Stimulated activated CD4-positive, alpha-beta T cell treated with anti-CD3 and anti-CD28 coated beads, Interleukin-1b, Interleukin-23, amount 100 ng/mL, for 4 hours (primary cell): ENCODE measurements around the gene GAPT.

Experiments used
- DNase-seq, 2 donors: peaks; one replicate each; pipeline ENCODE4 v3.0.0-alpha.2; 2020; ENCODE audit warnings: low read depth in 2 of 2

GAPT gene

GRCh38 chr5:58460732-58461286 lies 30.4 kb upstream of the GAPT start:
- peak; percentile 82 to 90 for DNase-seq

DNA sequence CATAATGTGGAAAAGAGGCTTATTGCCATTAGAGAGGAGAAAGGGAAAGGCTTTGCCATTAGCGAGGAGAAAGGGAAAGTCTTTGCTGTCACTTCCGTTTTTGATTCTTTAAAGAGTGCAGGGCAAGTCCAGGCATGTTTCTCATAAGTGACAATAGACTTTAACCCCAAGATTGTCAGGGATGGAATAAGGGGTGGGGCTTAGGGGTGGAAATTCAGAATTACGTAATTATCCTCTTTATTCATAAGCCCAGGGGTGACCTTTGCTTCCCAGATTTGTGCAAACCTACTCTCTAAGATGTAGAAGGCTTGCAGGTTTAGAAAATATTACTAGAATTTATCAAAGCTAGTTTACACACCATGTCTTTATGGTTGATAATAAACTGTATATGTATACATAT lies 29.1 kb upstream of the GAPT start:
- no peak for DNase-seq

- DNase-seq = peak in 1 of 2 donors; percentile 41
Observed at GRCh38 chr5:58462623-58463230, 28.5 kb upstream of the GAPT start.

DNA sequence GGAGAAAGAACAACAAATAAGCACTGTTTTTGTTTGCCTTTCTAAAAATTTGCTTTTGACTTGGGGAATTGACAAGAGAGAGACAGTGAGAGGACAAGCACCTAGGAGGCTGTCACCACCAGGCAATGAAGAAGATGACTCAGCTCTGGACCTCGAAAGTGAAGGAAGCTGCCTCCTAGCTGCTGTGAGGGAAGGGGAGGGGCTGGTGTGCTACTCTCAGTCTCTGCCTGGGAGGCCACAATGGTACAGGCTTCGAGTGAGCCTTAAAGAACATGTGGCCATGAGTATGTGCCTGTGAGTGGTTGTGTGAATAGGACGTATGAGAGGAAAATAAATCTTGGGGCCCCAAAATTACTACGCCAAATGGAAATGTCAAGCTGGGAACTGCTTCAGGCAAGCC lies 24.3 kb upstream of the GAPT start:
- DNase-seq = no peak

DNA sequence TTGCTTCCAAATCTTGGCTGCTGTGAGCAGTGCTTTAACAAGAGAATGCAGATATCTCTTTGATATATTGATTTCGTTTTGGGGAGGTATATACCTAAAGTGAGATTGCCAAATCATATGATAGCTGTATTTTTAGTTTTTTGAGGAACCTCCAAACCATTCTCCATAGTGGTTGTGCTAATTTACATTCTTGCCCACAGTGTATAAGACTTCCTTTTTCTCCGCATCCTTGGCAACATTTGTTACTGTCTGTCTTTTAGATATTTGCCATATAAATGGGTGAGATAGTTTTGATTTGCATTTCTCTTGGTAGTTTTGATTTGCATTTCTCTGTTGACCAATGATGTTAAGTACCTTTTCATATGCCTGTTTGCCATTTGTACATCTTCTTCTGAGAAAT lies 21.3 kb upstream of the GAPT start:
- no peak for DNase-seq

DNA sequence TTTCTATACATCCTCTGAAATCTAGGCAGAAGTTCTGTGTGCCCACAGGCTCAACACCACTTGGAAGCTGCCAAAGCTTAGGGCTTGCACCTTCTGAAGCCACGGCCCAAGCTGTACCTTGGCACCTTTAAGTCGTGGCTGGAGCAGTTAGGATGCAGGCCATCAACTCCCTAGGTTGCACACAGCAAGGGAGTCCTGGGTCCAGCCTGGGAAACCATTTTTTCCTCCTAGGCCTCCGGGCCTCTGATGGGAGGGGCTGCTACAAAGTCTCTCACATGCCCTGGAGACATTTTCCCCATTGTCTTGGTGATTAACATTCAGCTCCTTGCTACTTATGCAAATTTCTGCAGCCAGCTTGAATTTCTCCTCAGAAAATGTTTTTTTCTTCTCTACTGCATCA lies 15.8 kb upstream of the GAPT start:
- DNase-seq = no peak

DNA sequence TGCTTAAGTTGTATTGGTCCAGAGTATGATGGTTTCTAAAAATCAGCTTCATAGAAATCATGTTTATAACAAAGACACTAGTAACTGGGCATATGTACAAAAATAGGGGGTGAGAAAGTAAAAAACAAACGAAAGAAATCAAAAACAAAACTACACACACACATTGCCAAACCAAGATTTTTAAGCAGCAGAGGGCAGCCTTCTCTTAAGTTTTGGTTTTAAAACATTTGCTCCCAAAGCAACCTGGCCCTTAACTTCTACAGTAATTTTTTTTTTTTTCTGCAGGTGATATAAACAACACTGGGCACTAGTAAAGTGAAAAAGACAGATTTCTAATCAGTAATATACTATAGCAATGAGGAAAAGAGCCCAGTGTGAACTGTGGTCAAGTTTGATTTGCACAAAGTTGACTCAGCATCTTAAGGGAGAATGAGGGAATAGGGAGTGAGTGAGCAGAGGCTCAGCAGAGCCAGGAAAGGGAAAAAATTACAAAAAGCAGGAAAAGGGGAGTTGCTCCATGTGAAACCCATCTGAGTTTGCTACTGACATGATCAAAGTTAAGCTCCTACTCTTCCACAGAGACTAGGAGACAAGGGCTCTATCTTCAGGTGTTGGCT lies 13.4 kb upstream of the GAPT start:
- no peak for DNase-seq

- no peak for DNase-seq
Observed at GRCh38 chr5:58481066-58481676, 10.1 kb upstream of the GAPT start.

DNA sequence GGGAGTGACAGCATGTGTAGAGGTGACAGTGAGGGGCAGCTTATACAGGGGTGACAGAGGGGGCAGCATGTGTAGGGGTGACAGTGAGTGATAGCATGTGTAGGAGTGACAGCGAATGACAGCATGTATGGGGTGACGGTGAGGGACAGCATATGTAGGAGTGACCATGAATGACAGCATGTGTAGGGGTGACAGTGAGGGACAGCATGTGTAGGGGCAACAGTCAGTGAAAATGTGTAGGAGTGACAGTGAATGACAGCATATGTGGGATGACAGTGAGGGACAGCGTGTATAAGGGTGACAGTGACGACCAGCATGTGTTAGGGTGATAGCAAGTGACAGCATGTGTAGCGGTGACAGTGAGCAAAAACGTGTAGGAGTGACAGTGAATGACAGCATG lies 9.4 kb upstream of the GAPT start:
- no peak for DNase-seq

- DNase-seq = no peak
Observed at GRCh38 chr5:58482536-58482935, 8.7 kb upstream of the GAPT start.

DNA sequence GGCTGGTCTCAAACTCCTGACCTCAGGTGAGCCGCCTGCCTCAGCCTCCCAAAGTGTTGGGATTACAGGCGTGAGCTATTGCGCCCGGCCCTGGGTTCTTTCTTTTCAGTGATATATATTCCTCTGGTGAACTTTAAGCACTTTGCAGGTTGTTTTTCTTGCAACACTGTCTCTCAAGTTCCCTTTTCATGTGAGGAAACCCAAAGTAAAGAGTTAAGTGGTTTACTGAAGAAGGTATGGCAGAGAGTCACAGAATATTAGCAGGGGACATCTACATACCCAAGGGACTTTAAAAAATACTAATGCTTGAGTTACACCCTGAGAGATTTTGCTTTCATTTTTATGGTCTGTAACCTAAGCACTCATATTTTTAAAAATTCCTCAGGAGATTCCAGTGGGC lies 6.7 kb upstream of the GAPT start:
- no peak for DNase-seq

DNA sequence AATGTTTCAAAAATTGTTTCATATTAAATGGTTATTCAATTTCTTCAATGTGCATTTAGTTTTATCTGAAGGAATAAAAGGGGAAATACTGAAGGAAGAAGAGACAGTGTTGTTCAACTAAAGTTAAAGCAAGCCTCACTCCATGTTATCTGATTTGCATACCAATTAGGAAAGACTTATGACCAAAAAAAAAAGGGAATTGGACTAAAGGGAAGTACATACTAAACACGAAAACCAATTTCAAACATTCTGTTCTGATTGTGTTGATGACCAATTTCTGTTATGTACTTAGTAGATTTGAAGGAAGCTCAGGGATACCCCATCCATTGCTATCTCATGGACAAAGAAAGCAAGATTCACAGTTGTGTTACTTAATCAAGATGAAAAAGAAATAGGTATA lies 4.9 kb upstream of the GAPT start:
- no peak for DNase-seq

DNA sequence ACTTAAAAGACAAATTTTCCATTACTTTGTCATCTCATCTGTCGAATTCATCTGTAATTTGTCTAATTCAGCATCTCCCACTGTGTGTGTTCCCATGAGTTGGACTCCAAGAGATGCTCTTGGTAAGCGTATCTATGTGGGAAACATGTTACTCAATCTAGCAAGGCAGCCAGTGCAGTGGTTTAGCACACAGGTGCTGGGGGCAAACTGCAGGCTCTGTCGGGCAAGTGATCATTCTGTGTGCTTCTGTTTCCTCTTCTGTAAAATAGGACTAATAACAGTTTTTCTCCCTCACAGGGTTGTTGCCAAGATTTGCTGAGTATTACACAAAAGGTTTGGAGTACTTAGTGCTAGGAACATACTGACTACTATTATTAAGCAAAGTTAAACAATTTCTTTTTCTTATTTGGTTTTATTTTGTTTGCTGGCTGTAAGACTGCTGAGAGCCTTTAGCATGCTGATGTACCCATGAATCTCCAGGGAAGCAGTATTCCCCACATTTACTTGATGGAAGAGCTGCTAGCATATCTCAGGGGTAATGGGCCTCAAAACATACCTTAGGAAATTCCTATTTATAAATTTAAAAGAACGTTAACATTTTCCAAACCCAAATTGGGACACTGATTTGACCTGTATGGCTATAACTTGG lies 709 bp upstream of the GAPT start:
- DNase-seq = no peak

GRCh38 chr5:58493141-58493540 lies 1.9 kb downstream of the GAPT start:
- DNase-seq = no peak

DNA sequence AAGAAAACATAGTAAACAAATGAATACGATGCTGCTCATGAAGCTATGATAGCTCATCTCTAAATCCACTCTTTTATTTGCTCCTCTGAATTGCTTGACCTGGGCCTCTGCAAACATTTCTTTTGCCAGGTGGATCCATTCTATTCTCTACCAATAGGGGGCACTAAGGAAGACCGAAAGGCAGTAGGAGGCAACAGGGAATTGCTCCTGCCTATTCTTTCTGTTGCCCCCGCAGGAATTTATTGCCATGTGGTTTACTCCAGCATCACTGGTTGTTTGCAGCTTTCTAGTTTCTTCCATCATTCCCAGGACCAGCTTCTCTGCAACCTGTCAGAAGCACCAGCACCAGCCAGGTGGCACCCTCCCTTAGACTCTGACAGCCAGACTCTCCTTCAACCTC lies 5.3 kb downstream of the GAPT start:
- no peak for DNase-seq

GRCh38 chr5:58497386-58497785 lies 6.2 kb downstream of the GAPT start:
- no peak for DNase-seq

- DNase-seq = no peak
Observed at GRCh38 chr5:58497921-58498320, 6.7 kb downstream of the GAPT start.

DNA sequence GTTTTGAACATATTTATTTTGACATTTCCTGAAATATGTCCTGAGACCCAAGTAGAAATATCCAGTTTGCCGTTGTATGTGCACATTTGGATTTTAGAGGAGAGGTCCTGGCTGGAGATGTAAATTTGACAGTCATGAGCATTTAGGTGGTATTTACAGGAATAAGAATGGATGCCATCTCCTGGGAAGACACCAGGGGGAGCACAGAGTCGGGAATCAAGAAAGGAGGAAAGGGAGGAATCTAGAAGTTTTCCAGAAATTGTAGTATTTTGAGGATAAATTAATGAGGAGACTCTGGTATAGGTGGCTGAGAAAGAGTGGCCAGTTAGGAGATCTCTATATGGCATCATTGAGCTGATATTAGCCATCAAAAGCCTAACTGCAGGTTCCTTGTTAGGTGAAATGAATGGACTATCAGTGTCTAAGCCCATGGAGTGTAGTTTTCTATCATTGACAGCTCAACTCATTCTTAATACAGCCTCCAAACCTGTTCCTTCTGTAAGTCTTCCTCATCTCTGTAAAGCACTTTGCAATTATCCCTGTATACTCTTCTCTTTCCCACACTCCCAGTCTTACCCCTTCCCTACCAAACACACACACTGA lies 7.2 kb downstream of the GAPT start:
- no peak for DNase-seq

DNA sequence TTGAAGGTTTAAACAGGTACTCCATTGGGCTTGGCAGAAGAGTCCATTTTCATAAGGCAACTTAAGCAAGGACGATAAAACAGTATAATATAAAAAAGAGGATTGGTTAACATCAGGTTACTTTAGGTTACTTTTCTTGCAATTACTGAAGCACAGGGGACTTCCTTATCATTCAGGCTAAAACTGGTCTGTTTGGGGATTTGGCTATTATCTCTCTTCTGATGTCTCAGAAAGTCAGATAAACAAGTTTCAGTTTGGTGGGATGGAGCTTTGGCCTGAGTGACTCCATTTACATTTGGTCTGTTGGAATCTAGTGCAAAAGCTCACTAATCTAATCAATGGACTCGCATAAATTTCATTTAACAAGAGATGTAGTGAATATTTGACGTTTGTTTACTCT lies 8.0 kb downstream of the GAPT start:
- no peak for DNase-seq

- no peak for DNase-seq
Observed at GRCh38 chr5:58499941-58500340, 8.7 kb downstream of the GAPT start.

GRCh38 chr5:58501778-58502417 lies 10.7 kb downstream of the GAPT start:
- DNase-seq = no peak
